A549 (cell line): ENCODE results near the gene SMIM10L2A. TPM values are rescaled to one million over a fixed set of nuclear protein-coding genes. Genes with fewer than 3 reads are reported as not detected.

Experiments
- ATAC-seq, 2 experiments: fragments of 200-7000 bp in 1 of 2; fragments of >200 bp in 1 of 2; cut with Nextera tagmentation in 1 of 2; cut with Tn5 transposase in 1 of 2; 3 replicates each; pipeline versions ENCODE4 v1.8.0 to v1.9.1; 2018 to 2020; ENCODE audit warnings: mild to moderate bottlenecking in 1 of 2, moderate library complexity in 1 of 2
- CTCF ChIA-PET: fragments of 300-600 bp; sonication (Branson Sonifier 250); formaldehyde crosslinking; extraction: SDS; loops from one replicate; lab custom pipeline; 2021; ENCODE audit warnings: antibody characterized with exemption, inconsistent platforms; lab: Yijun Ruan, JAX
- POLR2A ChIA-PET: fragments of 350-600 bp; formaldehyde crosslinking; extraction: SDS; loops from one replicate; lab custom pipeline; 2021; ENCODE audit warnings: antibody characterized with exemption, inconsistent platforms; lab: Yijun Ruan, JAX
- DNase-seq, 2 experiments: peaks; one replicate each; pipeline versions ENCODE4 v3.0.0 to v3.0.0-alpha.2; 2011 to 2016; ENCODE audit warnings: low read depth in 1 of 2, low spot score in 1 of 2
- FAIRE-seq: peaks from 2 replicates; lab custom pipeline; 2011; peaks lifted over from hg19 to GRCh38; lab: Jason Lieb, UNC
- H3K27ac ChIP-seq, 2 experiments: fragments of >200 bp; sonication (Bioruptor Twin); formaldehyde crosslinking; 3 replicates each; pipeline ENCODE4 v1.5.1; 2016 to 2017
- H3K4me1 ChIP-seq: fragments of >200 bp; sonication (Bioruptor Twin); formaldehyde crosslinking; 3 replicates; pipeline ENCODE4 v1.6.1; 2016
- H3K4me2 ChIP-seq: fragments of >200 bp; sonication (Bioruptor Twin); formaldehyde crosslinking; 3 replicates; pipeline ENCODE4 v1.6.1; 2016
- H3K4me3 ChIP-seq: fragments of >200 bp; sonication (Bioruptor Twin); formaldehyde crosslinking; 3 replicates; pipeline ENCODE4 v1.5.1; 2016
- H3K9me3 ChIP-seq: fragments of >200 bp; sonication (Bioruptor Twin); formaldehyde crosslinking; 3 replicates; pipeline ENCODE4 v1.6.1; 2016
- CBX8 ChIP-seq: fragments of 200-600 bp; sonication (generic); IDR thresholded peaks from 2 replicates; pipeline ENCODE4 v1.6.1; 2016
- CEBPB ChIP-seq, 2 experiments: fragments of >200 bp in 1 of 2; sonication (Bioruptor Twin) in 1 of 2; formaldehyde crosslinking in 1 of 2; IDR thresholded peaks; 2 replicates each; pipeline ENCODE4 v1.6.1; 2012 to 2016
- CHD2 ChIP-seq: fragments of 150-350 bp; IDR thresholded peaks from 2 replicates; pipeline ENCODE4 v1.6.1; 2014; ENCODE audit warnings: low read length; ENCODE audit not compliant: partially characterized antibody
- EHF ChIP-seq: fragments of 250-450 bp; sonication (Bioruptor Pico); IDR thresholded peaks from 2 replicates; pipeline ENCODE4 v1.5.0; 2020; ENCODE audit warnings: mild to moderate bottlenecking
- EHMT2 ChIP-seq: fragments of 200-600 bp; sonication (generic); IDR thresholded peaks from 2 replicates; pipeline ENCODE4 v1.6.1; 2016; ENCODE audit warnings: antibody characterized with exemption, low read depth, mild to moderate bottlenecking, moderate library complexity
- ESRRA ChIP-seq: fragments of 150-350 bp; IDR thresholded peaks from 2 replicates; pipeline ENCODE4 v1.6.1; 2014; ENCODE audit warnings: mild to moderate bottlenecking, low read length, borderline replicate concordance
- FOXS1 ChIP-seq: fragments of 250-450 bp; sonication (Bioruptor Pico); IDR thresholded peaks from 2 replicates; pipeline ENCODE4 v1.5.0; 2020; ENCODE audit warnings: mild to moderate bottlenecking, moderate library complexity
- GATA3 ChIP-seq: IDR thresholded peaks from 2 replicates; pipeline ENCODE4 v1.6.1; 2012; ENCODE audit warnings: borderline replicate concordance
- HEYL ChIP-seq: fragments of 250-450 bp; sonication (Bioruptor Pico); IDR thresholded peaks from 2 replicates; pipeline ENCODE4 v1.8.0; 2021; ENCODE audit warnings: mild to moderate bottlenecking, moderate library complexity
- MAFK ChIP-seq: fragments of 450-650 bp; IDR thresholded peaks from 2 replicates; pipeline ENCODE4 v1.6.1; 2014; ENCODE audit not compliant: partially characterized antibody
- NPAS2 ChIP-seq: fragments of 250-450 bp; sonication (Bioruptor Pico); IDR thresholded peaks from 2 replicates; pipeline ENCODE4 v1.8.0; 2022; ENCODE audit warnings: mild to moderate bottlenecking, moderate library complexity, borderline replicate concordance
- NR3C1 ChIP-seq: fragments of >200 bp; sonication (Bioruptor Twin); formaldehyde crosslinking; IDR thresholded peaks from 3 replicates; pipeline ENCODE4 v1.6.1; 2017
- POLR2AphosphoS2 ChIP-seq: conservative IDR thresholded peaks from 2 replicates; pipeline ENCODE4 v1.6.1; 2012; ENCODE audit warnings: low read length, improper control_type of control experiment, inconsistent platforms
- RARB ChIP-seq: fragments of 250-450 bp; sonication (Bioruptor Pico); IDR thresholded peaks from 2 replicates; pipeline ENCODE4 v1.8.0; 2021; ENCODE audit warnings: mild to moderate bottlenecking, moderate library complexity
- RFX5 ChIP-seq: fragments of 450-650 bp; IDR thresholded peaks from 2 replicates; pipeline ENCODE4 v1.7.1; 2014; ENCODE audit warnings: antibody characterized with exemption, mild to moderate bottlenecking, moderate library complexity
- SREBF2 ChIP-seq: fragments of 450-650 bp; IDR thresholded peaks from 2 replicates; pipeline ENCODE4 v1.6.1; 2014; ENCODE audit warnings: mild to moderate bottlenecking, moderate library complexity
- TFCP2L1 ChIP-seq: fragments of 250-450 bp; sonication (Bioruptor Pico); IDR thresholded peaks from 2 replicates; pipeline ENCODE4 v1.5.0; 2021; ENCODE audit warnings: mild to moderate bottlenecking
- TP53 ChIP-seq: fragments of 250-450 bp; sonication (Bioruptor Pico); IDR thresholded peaks from 2 replicates; pipeline ENCODE4 v1.5.0; 2021; ENCODE audit warnings: mild to moderate bottlenecking, moderate library complexity
- ZC3H11A ChIP-seq: fragments of 450-650 bp; IDR thresholded peaks from 2 replicates; pipeline ENCODE4 v1.6.1; 2014; ENCODE audit warnings: antibody characterized with exemption, mild to moderate bottlenecking
- WGBS: methylation state at CpG from one replicate; pipeline ENCODE4 v1.1.6; 2017; ENCODE audit errors: missing lambda C conversion rate; 5-methylcytosine and 5-hydroxymethylcytosine counted together
- polyA plus RNA-seq, 4 experiments: library from polyadenylated mRNA; depleted of rRNA in 3 of 4; stranded (reverse); fragments of >200 nt; fragmentation: RNase III in 1 of 4; extraction: RNeasy Plus Mini Kit Qiagen cat#74134 plus additional on column Dnase treatment in 1 of 4; gene quantifications; 2 replicates in 3 of 4; 3 replicates in 1 of 4; pipeline ENCODE4 v1.2.3, GENCODE V29; 2011 to 2017
- TF ChIP-seq, protein P1 (sequence below): fragments of >200 bp; sonication (Bioruptor Twin); formaldehyde crosslinking; IDR thresholded peaks from 3 replicates; pipeline ENCODE4 v1.6.1; 2016
- TF ChIP-seq, protein P2 (sequence below): fragments of 200-600 bp; sonication (generic); IDR thresholded peaks from 2 replicates; pipeline ENCODE4 v1.6.1; 2016; ENCODE audit warnings: antibody characterized with exemption, mild to moderate bottlenecking, moderate library complexity
- TF ChIP-seq, protein P3 (sequence below): fragments of 250-450 bp; sonication (Bioruptor Pico); IDR thresholded peaks from 2 replicates; pipeline ENCODE4 v1.5.0; 2021; ENCODE audit warnings: mild to moderate bottlenecking, moderate library complexity, borderline replicate concordance

The SMIM10L2A gene
- polyA plus RNA-seq, 2 of the 4 experiments (the other 2 are of a cell fraction): 0.37 to 0.59 TPM

DNA sequence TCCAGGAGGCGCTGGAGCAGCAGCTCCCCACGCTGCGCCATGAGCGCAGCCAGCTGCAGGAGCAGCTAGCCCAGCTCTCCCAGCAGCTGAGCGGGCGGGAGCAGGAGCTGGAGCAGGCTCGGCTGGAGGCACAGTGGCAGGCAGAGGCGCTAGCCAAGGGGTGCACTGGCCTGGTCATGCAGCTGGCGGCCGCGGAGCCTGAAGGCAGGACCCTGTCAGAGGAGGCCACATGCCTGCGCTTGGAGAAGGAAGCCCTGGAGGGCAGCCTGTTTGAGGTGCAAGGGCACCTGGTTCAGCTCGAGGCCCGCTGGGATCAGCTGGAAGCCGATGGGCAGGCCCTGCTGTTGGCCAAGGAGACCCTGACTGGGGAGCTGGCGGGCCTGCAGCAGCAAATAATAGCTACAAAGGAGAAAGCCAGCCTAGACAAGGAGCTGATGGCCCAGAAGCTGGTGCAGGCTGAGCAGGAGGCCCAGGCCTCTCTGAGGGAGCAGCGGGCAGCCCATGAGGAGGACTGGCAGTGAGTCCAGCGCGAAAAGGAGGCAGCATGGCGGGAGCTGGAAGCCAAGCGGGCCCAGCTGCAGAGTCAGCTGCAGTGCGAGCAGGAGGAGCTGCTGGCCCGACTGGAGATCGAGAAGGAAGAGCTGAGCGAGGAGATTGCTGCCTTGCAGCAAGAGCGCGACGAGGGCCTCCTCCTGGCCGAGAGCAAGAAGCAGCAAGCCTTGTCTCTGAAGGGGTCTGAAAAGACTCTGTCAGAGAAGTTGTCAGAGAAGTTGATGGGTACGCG is 13.6 kb downstream of the SMIM10L2A start:
- FAIRE-seq (no peak), DNase-seq (no peak), ATAC-seq (no peak)
- no peak overlapping the region for H3K27ac ChIP-seq
- no peaks in the 10 kb centered on the region for H3K4me1 ChIP-seq
- no peak for TF ChIP-seq MAFK
- no peak for TF ChIP-seq TFCP2L1
- no peak for TF ChIP-seq CHD2
- TF ChIP-seq EHMT2: no peak
- no peak overlapping the region for H3K4me3 ChIP-seq
- no peak overlapping the region for H3K4me2 ChIP-seq
- ChIA-PET POLR2A (no interaction called here), CTCF (interaction anchor here (0.6 kb wide), 1 partner anchor 51 kb away, joined by 3 read pairs; no protein-coding TSS in a partner anchor)
- no peaks in the 10 kb centered on the region for H3K9me3 ChIP-seq
- 77% methylated on average over 21 of the region's 31 CpGs for WGBS

DNA sequence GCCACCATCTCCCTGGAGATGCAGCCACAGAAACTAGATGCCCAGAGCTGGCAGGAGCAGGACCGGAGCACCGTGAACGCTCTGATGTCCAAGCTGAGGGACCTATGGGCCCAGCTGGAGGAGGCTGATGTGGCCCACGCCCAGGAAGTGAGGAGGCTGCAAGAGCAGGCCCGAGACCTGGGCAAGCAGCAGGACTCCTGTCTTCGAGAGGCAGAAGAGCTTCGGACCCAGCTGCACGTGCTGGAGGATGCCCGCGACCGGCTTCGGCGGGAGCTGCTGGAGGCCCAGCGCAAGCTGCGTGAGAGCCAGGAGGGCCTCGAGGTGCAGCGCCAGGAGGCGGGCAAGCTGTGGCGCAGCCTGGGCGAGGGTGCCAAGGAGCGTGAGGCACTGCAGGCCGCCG is 14.2 kb downstream of the SMIM10L2A start:
- ATAC-seq (no peak), DNase-seq (no peak), FAIRE-seq (no peak)
- no peak for TF ChIP-seq TP53 (CRISPR knock-in tag)
- TF ChIP-seq, protein P1, sequence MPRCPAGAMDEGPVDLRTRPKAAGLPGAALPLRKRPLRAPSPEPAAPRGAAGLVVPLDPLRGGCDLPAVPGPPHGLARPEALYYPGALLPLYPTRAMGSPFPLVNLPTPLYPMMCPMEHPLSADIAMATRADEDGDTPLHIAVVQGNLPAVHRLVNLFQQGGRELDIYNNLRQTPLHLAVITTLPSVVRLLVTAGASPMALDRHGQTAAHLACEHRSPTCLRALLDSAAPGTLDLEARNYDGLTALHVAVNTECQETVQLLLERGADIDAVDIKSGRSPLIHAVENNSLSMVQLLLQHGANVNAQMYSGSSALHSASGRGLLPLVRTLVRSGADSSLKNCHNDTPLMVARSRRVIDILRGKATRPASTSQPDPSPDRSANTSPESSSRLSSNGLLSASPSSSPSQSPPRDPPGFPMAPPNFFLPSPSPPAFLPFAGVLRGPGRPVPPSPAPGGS: no peak
- TF ChIP-seq NR3C1: no peak
- TF ChIP-seq, protein P2, sequence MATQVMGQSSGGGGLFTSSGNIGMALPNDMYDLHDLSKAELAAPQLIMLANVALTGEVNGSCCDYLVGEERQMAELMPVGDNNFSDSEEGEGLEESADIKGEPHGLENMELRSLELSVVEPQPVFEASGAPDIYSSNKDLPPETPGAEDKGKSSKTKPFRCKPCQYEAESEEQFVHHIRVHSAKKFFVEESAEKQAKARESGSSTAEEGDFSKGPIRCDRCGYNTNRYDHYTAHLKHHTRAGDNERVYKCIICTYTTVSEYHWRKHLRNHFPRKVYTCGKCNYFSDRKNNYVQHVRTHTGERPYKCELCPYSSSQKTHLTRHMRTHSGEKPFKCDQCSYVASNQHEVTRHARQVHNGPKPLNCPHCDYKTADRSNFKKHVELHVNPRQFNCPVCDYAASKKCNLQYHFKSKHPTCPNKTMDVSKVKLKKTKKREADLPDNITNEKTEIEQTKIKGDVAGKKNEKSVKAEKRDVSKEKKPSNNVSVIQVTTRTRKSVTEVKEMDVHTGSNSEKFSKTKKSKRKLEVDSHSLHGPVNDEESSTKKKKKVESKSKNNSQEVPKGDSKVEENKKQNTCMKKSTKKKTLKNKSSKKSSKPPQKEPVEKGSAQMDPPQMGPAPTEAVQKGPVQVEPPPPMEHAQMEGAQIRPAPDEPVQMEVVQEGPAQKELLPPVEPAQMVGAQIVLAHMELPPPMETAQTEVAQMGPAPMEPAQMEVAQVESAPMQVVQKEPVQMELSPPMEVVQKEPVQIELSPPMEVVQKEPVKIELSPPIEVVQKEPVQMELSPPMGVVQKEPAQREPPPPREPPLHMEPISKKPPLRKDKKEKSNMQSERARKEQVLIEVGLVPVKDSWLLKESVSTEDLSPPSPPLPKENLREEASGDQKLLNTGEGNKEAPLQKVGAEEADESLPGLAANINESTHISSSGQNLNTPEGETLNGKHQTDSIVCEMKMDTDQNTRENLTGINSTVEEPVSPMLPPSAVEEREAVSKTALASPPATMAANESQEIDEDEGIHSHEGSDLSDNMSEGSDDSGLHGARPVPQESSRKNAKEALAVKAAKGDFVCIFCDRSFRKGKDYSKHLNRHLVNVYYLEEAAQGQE: no peak
- no peak for TF ChIP-seq POLR2AphosphoS2
- no peak for TF ChIP-seq GATA3
- TF ChIP-seq EHF (CRISPR knock-in tag): no peak
- TF ChIP-seq ESRRA: no peak
- TF ChIP-seq MAFK: no peak
- TF ChIP-seq ZC3H11A: no peak
- TF ChIP-seq NPAS2: no peak
- TF ChIP-seq, protein P3, sequence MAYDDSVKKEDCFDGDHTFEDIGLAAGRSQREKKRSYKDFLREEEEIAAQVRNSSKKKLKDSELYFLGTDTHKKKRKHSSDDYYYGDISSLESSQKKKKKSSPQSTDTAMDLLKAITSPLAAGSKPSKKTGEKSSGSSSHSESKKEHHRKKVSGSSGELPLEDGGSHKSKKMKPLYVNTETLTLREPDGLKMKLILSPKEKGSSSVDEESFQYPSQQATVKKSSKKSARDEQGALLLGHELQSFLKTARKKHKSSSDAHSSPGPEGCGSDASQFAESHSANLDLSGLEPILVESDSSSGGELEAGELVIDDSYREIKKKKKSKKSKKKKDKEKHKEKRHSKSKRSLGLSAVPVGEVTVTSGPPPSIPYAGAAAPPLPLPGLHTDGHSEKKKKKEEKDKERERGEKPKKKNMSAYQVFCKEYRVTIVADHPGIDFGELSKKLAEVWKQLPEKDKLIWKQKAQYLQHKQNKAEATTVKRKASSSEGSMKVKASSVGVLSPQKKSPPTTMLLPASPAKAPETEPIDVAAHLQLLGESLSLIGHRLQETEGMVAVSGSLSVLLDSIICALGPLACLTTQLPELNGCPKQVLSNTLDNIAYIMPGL (CRISPR knock-in tag): no peak
- no peak for TF ChIP-seq SREBF2
- no peak for TF ChIP-seq FOXS1 (CRISPR knock-in tag)
- no peak for TF ChIP-seq TFCP2L1
- no peak for TF ChIP-seq RFX5
- no peak for TF ChIP-seq CEBPB (IDR thresholded peaks at IDR 0.05)
- TF ChIP-seq HEYL: no peak
- no peak for TF ChIP-seq RARB (CRISPR knock-in tag)
- TF ChIP-seq CBX8: no peak
- 74% methylated on average over 11 of the region's 23 CpGs for WGBS
- H3K9me3 ChIP-seq: no peaks in the 10 kb centered on the region
- no peak overlapping the region for H3K4me2 ChIP-seq
- no peak overlapping the region for H3K27ac ChIP-seq
- no peaks in the 10 kb centered on the region for H3K4me1 ChIP-seq
- H3K4me3 ChIP-seq: no peak overlapping the region
- CTCF ChIA-PET: interaction anchor here (1.1 to 1.3 kb wide), 2 partner anchors 11 to 39 kb away, joined by 3 to 4 read pairs; no protein-coding TSS in a partner anchor
- POLR2A ChIA-PET: no interaction called here
